Measurements from ENCODE around the gene NPHP4.
A peak's percentile ranks its signal among the peaks of the same experiment; 100 is the strongest.
"Not testable (repeated sequence)": the region's sequence is repeated elsewhere in the genome, so short reads cannot be mapped to it uniquely, and the experiment has no call there.

The NPHP4 gene

DNA sequence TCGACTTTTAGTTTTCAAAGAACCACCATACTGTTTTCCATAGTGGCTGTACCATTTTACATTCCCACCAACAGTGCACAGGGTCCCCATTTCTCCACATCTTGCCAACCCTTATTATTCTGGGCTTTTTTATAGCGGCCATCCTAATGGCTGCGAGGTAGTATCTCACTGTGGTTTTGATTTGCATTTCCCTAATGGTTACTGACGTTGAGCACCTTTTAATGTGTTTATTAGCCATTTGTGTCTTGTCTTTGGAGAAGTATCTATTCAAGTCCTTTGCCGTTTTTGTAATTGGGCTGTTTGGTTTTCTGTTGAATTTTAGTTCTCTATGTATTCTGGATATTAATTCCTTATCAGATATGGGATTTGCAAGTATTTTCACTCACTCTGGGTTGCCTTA is 31.1 kb upstream of the NPHP4 start:
- no peak for DNase-seq

DNA sequence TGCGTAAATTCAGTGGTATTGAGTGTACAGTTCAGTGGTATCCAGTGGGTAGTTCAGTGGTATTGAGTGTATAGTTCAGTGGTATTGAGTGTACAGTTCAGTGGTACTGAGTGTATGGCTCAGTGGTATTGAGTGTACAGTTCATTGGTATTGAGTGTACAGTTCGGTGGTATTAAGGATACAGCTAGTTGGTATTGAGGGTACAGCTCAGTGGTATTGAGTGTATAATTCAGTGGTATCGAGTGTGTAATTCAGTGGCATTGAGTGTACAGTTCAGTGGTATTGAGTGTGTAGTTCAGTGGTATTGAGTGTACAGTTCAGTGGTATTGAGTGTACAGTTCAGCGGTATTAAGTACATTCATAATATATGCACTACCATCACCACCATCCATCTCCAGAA is 30.0 kb upstream of the NPHP4 start:
- DNase-seq: no peak

DNA sequence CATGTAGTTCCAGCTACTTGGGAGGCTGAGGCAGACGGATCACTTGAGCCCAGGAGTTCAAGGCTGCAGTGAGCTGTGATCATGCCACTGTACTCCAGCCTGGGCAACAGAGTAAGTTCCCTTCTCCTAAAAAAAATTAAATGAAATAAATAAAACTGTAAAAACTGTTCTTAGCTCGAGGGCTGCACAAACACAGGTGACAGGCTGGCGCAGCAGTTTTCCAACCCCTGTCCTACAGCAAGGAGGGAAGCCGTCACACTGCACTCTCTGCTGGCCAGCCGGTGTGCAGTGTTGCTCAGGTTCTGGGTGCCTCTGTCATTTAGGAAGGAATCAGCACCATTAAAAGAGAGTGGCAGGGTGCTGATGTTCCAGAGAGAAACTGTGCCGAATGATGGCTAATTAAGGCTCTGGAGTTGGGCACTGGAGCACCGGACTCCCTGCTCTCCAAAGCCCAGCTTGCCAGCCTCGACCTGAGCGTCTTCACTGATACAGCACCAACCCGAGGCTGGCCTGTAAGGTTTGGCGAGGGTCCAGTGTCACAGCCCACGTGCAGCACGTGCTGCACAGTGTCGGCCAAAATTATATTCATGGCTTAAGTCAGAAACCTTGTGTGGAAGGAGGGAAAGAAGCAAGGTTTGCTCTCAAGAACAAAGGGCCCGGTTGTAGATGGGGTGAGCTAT is 27.1 kb upstream of the NPHP4 start:
- no peak for DNase-seq

- DNase-seq: not testable (repeated sequence)
Observed at GRCh38 chr1:6017654-6018053, 25.4 kb upstream of the NPHP4 start.

- peak; percentile 56 for DNase-seq
Observed at GRCh38 chr1:6016191-6016865, 24.1 kb upstream of the NPHP4 start.

- no peak for DNase-seq
Observed at GRCh38 chr1:6014130-6014999, 22.1 kb upstream of the NPHP4 start.

DNA sequence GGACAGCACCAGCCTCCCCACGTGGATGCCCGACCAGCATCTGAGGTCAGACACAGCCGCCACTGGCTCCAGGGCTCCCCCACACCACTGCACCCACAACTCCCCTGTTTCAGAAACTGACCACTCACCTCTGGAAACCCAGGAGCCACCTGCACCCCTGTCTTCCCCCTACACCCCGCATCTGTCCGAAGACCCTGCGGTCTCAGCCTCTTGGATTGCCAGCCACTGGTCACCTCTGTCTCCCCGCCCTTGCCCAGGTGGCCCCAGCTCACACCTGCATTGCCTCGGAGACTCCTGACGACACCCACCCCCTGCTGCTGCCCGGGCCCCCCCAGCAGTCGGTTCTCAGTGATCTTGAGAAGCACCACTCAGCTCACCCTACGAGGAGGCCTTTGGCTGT is 21.3 kb upstream of the NPHP4 start:
- DNase-seq: no peak

GRCh38 chr1:6012529-6013318 is 20.5 kb upstream of the NPHP4 start:
- no peak for DNase-seq

- no peak for DNase-seq
Observed at GRCh38 chr1:6011946-6012258, 19.7 kb upstream of the NPHP4 start.

DNA sequence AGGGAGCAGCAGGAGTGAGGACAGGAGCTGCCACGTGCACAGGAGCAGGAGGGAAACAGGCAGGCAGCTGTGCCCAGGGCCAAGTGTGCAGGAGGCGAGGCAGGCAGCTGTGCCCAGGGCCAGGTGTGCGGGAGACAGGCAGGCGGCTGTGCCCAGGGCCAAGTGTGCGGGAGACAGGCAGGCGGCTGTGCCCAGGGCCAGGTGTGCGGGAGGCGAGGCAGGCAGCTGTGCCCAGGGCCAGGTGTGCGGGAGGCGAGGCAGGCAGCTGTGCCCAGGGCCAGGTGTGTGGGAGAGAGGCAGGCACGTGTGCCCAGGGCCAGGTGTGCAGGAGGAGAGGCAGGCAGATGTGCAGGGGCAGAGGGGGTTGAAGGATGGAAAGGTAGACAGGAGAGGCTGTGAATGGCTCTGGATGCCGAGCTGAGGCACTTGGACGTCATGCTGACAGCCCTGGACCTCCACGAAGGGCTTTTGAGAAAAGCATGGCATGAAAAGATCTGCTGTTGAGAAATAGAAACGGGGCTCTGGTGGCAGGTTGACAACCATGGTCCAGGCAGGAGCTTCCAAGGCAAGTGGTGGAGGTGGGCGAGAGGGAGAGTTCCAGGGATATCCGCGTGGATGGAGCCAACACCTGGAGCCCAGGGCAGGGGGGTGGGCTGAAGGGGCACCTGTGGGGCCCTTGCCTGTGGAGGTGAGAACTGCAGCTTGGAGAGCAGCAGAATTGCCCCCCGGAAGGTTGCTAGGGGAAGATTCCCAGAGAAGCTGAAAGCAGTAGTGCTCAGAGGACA is 19.1 kb upstream of the NPHP4 start:
- no peak for DNase-seq

DNA sequence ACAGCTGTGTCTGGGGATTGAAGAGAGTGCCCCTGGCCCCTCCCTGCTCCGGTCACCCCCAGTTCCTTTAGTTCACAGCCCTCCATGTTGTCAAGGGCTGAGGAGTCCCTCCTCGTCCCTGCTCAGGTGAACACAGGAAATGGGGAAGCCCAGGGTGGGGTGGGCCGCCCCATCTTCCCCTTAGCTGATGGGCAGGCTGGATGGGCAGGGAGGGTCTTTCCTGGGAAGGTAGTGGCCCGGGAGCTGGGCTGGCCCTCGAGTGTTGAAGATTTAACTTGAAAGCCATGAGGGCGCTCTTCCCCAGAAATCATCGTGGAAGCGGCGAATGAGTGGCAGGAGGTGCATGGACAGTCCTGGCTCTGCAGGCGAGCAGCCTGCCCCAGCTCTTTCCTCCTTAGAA is 18.3 kb upstream of the NPHP4 start:
- no peak for DNase-seq

- DNase-seq: no peak
Observed at GRCh38 chr1:6009120-6010040, 17.2 kb upstream of the NPHP4 start.

DNA sequence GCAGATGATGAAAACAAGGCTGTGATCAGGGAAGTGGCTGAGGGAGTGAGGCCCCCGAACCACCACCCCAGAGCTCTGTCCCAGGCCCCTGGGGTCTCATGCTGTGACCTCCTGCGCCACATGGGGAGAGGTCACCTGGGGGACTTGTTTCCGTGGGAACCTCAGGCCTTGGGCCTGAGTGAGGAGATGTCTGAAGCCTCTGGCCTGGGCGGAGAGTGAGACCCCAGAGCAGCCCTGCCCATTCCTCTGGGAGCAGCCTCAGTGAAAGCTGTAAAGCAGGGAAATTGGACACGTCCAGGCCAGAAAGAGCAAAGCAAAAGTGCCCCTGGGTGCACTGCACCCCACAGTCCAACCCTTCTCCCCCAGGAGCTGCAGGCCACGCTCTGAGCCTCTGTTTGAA is 16.5 kb upstream of the NPHP4 start:
- DNase-seq: no peak

DNA sequence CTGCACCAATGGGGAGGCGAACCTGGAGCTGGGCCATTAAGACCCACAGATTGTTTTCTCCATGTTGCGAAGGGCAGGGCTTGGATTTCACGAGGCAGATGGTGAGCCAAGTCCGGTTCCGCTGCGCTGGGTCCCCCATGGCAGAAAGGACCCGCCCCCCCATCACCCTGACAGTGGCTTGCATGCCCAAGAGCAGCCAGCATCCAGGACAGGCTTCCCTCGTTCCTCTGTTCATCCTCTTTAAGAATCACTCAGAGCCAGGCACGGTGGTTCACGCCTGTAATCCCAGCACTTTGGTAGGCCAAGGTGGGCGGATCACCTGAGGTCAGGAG is 15.8 kb upstream of the NPHP4 start:
- DNase-seq: no peak

- DNase-seq: peak; percentile 55
Observed at GRCh38 chr1:6007318-6008083, 15.3 kb upstream of the NPHP4 start.

GRCh38 chr1:6006882-6007281 is 14.7 kb upstream of the NPHP4 start:
- DNase-seq: no peak

DNA sequence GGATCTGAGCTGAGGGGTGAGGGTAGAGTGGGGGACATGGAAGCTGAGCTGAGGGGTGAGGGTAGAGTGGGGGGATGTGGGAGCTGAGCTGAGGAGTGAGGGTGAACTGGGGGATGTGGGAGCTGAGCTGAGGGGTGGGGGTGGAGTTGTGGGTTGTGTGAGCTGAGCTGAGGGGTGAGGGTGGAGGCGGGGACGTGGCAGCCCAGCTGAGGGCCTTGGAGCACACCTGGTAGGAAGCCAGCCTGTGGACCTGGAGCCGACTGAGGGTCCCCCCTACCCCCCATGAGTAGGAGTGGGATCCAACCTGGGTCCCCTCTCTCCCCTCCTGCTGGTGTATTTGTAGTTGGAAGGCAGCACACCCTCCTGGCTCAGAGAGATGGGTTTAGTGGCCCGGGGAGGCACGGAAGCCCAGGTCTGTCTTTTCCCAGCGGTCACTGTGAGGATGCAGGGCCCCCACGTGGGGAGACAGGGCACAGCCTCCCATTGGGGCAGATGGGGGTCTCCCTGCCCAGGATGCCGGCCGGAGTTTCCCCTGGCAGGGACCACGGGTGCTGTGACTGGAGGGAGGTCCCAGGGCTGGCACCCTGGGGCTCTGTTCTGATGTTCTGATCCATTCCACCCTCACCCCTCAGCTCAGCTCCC is 13.2 kb upstream of the NPHP4 start:
- DNase-seq: no peak

DNA sequence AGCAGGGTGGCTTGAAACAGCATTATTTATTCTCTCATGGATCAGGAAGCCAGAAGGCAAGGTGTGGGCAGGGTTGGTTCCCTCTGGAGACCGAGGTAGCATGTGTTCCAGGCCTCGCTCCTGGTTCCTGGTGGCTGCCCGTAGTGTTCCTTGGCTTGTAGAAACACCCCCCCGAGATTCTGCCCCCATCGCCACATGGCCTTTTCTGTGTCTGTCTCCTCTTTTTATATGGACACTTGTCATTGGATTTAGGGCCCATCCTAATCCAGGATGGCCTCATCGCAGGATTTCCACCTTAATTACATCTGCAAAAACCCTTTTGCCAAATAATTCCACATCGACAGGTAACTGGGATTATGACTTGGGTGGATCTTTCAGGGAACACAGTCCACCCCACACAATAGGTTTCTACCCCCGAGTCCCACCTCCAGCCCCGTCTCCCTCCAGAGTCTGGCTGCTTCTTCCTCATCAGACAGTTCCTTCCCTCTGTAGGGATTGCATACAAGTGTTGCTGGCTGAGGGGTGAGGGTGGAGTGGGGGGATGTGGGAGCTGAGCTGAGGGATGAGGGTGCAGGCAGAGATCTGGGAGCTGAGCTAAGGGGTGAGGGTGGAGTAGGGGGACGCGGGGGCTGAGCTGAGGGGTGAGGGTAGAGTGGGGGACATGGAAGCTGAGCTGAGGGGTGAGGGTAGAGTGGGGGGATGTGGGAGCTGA is 12.3 kb upstream of the NPHP4 start:
- no peak for DNase-seq
